Smooth muscle cell (in vitro differentiated cells): ENCODE data around the gene ZNF181. TPM values are rescaled to one million over a fixed set of nuclear protein-coding genes. Genes with fewer than 3 reads are reported as not detected.

ENCODE experiments used
- DNase-seq: peaks from one replicate; lab custom pipeline; 2025; ENCODE audit not compliant: unreplicated experiment; lab: John Stamatoyannopoulos, UW
- H2AFZ ChIP-seq: fragments of 200-600 bp; sonication (generic); 2 replicates; pipeline ENCODE4 v1.6.0; 2016; ENCODE audit warnings: antibody characterized with exemption, low read depth, mild to moderate bottlenecking
- H3F3A ChIP-seq: fragments of 200-600 bp; sonication (generic); 2 replicates; pipeline ENCODE4 v1.6.0; 2017; ENCODE audit warnings: antibody characterized with exemption, low read depth
- H3K27ac ChIP-seq: fragments of 200-600 bp; sonication (generic); 2 replicates; pipeline ENCODE4 v1.5.1; 2016; ENCODE audit warnings: low read depth, mild to moderate bottlenecking
- H3K27me3 ChIP-seq: fragments of 200-600 bp; sonication (generic); 2 replicates; pipeline ENCODE4 v1.6.1; 2016; ENCODE audit warnings: low read depth, mild to moderate bottlenecking
- H3K36me3 ChIP-seq: fragments of 200-600 bp; sonication (generic); 2 replicates; pipeline ENCODE4 v1.5.1; 2016; ENCODE audit warnings: low read depth
- H3K4me1 ChIP-seq: fragments of 200-600 bp; sonication (generic); 2 replicates; pipeline ENCODE4 v1.5.1; 2016; ENCODE audit warnings: low read depth
- H3K4me2 ChIP-seq: fragments of 200-600 bp; sonication (generic); 2 replicates; pipeline ENCODE4 v1.6.0; 2016; ENCODE audit warnings: mild to moderate bottlenecking
- H3K4me3 ChIP-seq: fragments of 200-600 bp; sonication (generic); 2 replicates; pipeline ENCODE4 v1.5.1; 2016; ENCODE audit warnings: mild to moderate bottlenecking
- H3K79me2 ChIP-seq: fragments of 200-600 bp; sonication (generic); 2 replicates; pipeline ENCODE4 v1.6.0; 2016; ENCODE audit warnings: low read depth, mild to moderate bottlenecking
- H3K9ac ChIP-seq: fragments of 200-600 bp; sonication (generic); 2 replicates; pipeline ENCODE4 v1.6.0; 2016; ENCODE audit warnings: low read depth
- H3K9me3 ChIP-seq: fragments of 200-600 bp; sonication (generic); replicated peaks from 2 replicates; pipeline ENCODE4 v1.5.1; 2016; ENCODE audit warnings: low read depth
- H4K20me1 ChIP-seq: fragments of 200-600 bp; sonication (generic); 2 replicates; pipeline ENCODE4 v1.6.0; 2016; ENCODE audit warnings: low read depth
- CTCF ChIP-seq: fragments of 200-600 bp; sonication (generic); IDR thresholded peaks from 2 replicates; pipeline ENCODE4 v1.5.1; 2017; ENCODE audit warnings: borderline replicate concordance, mild to moderate bottlenecking, antibody characterized with exemption; ENCODE audit not compliant: insufficient read depth, poor library complexity, severe bottlenecking
- WGBS: methylation state at CpG from one replicate; pipeline ENCODE4 v1.1.7; 2016; ENCODE audit warnings: low lambda C conversion rate; 5-methylcytosine and 5-hydroxymethylcytosine counted together
- polyA plus RNA-seq: library from polyadenylated mRNA; unstranded; fragments of >200 nt; fragmentation: Nextera tagmentation; extraction: Ambion mirVana; gene quantifications from 2 replicates; pipeline ENCODE4 v1.2.1, GENCODE V29; 2016
- total RNA-seq: library from RNA; depleted of rRNA; stranded (reverse); fragments of >200 nt; gene quantifications from 2 replicates; pipeline ENCODE4 v1.2.3, GENCODE V29; 2014

The ZNF181 gene
- total and polyA plus RNA-seq, 2 experiments from 2014 or later: 4.1 to 9.7 TPM

GRCh38 chr19:34744896-34745690 lies 11.1 kb downstream of the ZNF181 start:
- no peak overlapping the region for H2AFZ ChIP-seq
- 83% methylated on average over 3 of the region's 3 CpGs for WGBS
- TF ChIP-seq CTCF: no peak

GRCh38 chr19:34757441-34757840 lies 23.4 kb downstream of the ZNF181 start:
- TF ChIP-seq CTCF: no peak
- Histone ChIP-seq H3K79me2 (no peaks in the 10 kb centered on the region), H3K36me3 (peaks cover 30% of the 10 kb centered on the region), H2AFZ (no peak overlapping the region), H3K4me1 (no peaks in the 10 kb centered on the region), H3K4me2 (no peak overlapping the region), H3K9ac (no peak overlapping the region), H4K20me1 (no peaks in the 10 kb centered on the region), H3K27me3 (no peaks in the 10 kb centered on the region), H3K4me3 (no peak overlapping the region), H3F3A (no peaks in the 10 kb centered on the region), H3K9me3 (peaks cover 78% of the 10 kb centered on the region), H3K27ac (no peak overlapping the region)
- 91% methylated on average over 4 of the region's 4 CpGs for WGBS
- DNase-seq: no peak

More at GRCh38 chr19:34744896-34745690, 11.1 kb downstream of the ZNF181 start:
- no peak overlapping the region for H3K4me3 ChIP-seq
- no peaks in the 10 kb centered on the region for H3K27me3 ChIP-seq
- DNase-seq: no peak
- no peaks in the 10 kb centered on the region for H4K20me1 ChIP-seq
- H3K4me2 ChIP-seq: no peak overlapping the region
- H3K9me3 ChIP-seq: peaks cover 16% of the 10 kb centered on the region
- H3K9ac ChIP-seq: no peak overlapping the region
- no peaks in the 10 kb centered on the region for H3K4me1 ChIP-seq
- no peak overlapping the region for H3K27ac ChIP-seq
- H3K36me3 ChIP-seq: peaks cover 12% of the 10 kb centered on the region
- no peaks in the 10 kb centered on the region for H3F3A ChIP-seq
- H3K79me2 ChIP-seq: no peaks in the 10 kb centered on the region

GRCh38 chr19:34759218-34759917 lies 25.3 kb downstream of the ZNF181 start:
- Histone ChIP-seq H3F3A (no peaks in the 10 kb centered on the region), H3K27ac (no peak overlapping the region), H3K4me3 (no peak overlapping the region), H2AFZ (no peak overlapping the region), H3K4me2 (no peak overlapping the region), H4K20me1 (no peaks in the 10 kb centered on the region), H3K36me3 (peaks cover 49% of the 10 kb centered on the region), H3K79me2 (no peaks in the 10 kb centered on the region), H3K4me1 (no peaks in the 10 kb centered on the region), H3K9me3 (peaks cover 85% of the 10 kb centered on the region), H3K9ac (no peak overlapping the region), H3K27me3 (no peaks in the 10 kb centered on the region)
- TF ChIP-seq CTCF: no peak
- WGBS: 95% methylated on average over 11 of the region's 11 CpGs
- no peak for DNase-seq
